NCI-H226 (cell line): ENCODE measurements around the gene COL27A1.
A peak's percentile ranks its signal among the peaks of the same experiment; 100 is the strongest.

Source experiments
- DNase-seq: peaks from one replicate; pipeline ENCODE4 v3.0.0-alpha.2; 2015

COL27A1 gene

DNA sequence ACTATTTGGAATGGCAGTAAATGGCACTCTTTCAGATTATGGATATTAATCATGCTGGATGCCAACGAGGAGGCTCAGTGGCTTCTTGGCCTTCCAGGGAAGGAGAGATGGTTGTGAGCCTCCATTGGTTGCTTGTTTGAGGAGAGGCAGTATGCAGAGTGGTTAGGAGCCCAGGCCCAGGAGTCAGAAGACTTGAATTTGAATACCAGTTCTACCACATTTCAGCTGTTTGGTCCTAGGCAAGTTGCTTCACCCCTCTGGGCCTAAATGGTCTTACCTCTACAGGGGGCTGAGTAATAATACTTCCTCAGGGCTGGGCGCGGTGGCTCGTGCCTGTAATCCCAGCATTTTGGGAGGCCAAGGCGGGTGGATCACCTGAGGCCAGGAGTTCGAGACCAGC, 52.5 kb downstream of the COL27A1 start:
- DNase-seq = no peak

DNA sequence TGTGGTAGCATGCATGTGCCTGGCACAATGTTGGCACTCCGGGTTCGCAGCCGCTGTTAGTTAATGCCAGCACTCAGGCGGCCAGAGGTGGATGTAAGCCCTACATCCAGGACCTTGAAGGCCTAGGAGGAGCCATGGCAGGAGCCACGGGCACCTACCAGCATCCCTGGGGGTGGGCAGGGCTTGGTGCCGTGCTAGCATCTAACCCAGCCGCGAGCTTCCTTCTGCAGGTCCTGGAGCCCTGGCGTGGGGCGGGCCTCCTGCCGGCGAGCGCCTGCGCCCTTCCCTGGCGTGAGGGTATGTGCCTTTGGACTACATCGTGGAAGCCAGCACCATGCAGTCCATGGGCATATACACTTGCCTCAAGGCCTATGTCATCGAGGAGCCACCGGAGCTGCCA, 53.8 kb downstream of the COL27A1 start:
- no peak for DNase-seq

DNA sequence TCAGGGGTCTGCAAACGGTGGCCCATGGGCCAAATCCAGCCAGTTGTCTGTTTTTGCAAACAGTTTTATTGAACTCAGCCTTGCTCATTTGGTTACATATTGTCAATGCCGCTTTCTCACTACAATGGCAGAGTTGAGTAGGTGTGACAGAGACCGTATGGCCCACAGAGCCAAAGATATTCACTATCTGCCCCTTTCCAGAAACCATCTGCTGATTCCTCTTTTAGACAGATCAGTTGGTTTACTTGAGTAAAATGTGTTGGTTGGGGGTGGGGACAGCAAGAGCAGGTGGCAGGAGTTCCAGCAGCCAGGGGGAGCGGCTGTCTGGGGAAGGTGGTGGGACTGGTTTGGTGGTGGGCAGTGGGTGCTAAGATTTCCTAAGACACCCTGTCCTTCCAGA, 54.8 kb downstream of the COL27A1 start:
- no peak for DNase-seq

DNA sequence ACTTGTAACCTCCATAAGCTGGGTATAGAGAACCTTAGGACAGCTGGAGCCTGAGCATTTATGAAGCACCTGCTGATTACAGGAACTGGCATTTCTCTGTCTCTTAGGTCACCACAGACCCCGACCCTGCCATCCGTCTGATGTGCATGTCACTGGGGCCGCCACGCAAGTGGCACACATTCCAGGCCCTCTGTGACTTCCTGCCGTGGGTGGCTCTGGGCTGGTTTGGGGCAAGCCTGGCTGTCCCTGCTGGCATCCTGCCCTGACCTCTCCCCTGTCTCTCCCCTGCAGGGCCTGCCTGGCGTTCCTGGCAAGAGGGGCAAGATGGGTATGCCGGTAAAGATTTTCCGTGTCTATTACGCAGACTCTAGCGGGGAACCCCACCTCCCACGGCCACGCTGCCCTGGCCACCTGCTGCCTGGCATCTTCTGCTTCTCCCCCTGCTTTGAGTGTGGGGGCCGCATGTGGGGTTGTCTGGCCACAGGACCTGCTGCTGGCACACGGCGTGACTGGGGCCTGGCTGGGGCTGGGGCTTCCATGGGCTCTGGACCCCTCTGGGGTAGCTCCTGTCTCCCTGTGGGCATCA, 55.4 kb downstream of the COL27A1 start:
- no peak for DNase-seq

DNA sequence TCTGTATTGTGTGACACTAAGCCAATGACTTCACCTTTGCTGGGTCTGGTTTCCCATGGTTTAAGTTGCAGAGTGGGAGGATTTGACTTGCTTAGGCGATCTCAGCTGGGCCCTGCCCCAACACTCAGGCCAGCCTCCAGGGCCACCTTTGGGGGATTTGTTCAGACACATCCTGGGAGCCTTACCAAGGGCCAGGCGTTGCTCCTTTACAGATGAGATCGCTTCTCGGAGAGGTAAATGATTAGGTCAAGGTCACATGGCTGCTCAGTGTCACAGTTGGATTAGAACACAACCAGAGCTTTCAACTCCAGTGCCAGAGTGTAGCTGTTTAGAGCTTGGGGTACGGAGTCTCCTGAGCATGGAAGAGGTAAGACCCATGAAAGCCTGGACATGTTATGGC, 57.5 kb downstream of the COL27A1 start:
- DNase-seq = no peak

DNA sequence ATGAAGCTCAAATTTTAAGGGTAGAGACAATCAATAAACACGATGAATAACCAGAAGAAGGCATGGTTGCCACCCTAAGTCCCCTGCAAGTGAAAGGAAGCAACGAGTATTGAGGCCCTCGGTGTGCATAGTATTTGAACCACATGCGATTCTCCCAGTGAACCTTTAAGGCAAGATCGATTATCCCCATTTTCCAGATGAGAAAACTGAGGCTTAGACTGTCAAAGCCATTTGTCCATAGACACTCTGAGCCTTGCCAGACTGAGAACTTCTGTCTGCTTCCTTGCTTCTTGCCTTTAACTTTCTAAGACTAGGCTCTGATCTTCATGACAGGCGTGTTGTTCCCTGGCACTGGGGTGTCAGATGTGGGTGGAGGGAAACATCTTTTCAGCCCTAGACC, 58.2 kb downstream of the COL27A1 start:
- DNase-seq = no peak

DNA sequence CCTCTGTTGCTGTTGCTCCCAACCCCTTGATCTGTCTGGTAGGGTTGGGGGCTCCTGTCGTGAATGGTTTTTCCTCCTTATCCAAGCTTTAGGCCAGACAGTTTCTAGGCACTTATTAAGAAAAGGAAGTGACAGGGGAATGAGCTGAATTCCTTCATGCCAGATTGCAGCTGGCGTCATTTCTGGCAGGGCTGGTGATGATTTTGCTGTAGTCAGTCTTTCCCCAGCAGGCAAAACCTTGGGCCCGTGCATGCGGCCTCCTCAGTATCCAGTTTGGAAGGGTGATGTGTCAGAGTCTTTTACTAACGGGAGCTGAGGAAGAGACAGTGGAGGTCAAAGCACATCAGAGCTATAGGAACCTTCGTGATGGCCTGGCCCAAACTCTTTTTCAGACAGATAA, 58.8 kb downstream of the COL27A1 start:
- no peak for DNase-seq

DNA sequence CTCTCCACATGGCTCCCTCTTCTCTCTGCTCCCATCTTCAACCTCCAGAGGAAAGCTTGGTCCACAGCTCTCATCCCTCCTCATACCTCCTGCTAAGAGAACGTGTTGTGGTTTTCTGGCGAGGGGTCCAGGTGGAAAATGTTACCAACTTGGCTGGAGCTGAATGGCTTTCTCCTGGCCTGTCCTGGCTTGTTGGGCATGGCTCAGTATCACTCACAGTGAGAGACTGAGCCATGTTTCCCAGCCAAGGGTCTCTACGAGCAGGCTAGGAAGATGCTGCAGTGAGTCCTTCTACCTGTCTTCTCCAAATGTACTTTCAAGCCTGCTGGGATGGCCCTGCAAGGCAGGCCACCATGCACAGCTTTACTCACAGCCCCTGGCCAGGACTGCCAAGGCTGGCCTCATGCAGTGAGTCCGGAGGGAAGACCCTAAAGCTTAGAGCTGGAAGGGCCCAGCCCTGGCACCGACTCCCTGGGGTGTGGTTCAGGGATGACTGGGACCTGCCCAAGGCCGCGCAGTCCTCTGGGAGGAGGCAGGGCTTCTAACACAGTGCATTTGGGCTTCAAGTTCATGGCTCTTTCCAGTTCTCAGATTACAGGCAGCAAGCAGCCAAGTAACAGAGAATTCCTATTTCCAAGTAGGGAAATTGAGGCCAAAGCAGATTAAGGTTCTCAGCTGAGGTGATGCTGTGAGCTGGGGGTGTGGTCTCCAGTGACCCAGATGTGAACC, 59.5 kb downstream of the COL27A1 start:
- DNase-seq = no peak

DNA sequence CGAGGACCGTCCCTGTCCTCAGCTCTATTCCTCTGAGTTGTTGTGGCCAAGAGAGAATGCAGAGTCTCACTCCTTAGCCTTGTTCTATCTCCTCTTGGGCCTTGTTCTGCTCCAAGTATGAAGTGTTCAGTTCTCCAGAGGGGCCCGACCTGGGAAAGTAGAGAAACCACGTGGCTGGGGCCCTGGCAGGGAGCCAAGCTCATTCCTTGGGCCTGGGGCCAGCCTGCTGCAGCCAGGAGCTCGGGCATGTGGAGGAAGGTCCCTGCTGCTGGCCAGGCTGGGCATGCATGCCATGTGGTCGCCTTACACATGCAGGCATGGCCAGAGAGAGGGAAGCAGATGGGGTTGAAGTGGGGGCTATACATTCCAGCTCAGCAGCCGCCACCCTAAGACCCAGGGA, 60.7 kb downstream of the COL27A1 start:
- no peak for DNase-seq

DNA sequence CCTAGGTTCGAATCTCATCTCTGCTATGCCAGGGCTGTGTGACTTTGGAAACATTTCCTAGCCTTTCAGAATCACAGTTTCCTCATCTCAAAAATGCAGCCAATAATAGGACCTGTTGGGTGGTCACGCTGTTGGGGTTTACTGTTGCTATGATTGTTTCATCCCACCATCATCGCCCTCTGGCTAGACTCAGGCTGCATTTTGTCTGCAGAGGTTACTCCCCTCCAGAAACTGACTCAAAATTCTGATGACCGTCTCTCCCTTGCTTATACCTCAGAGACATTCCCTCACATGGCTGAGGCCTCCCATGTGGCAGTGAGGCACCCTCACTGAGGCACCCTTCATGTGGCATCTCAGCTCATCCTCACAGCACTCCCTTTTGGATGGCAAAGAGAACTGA, 61.6 kb downstream of the COL27A1 start:
- DNase-seq = no peak

DNA sequence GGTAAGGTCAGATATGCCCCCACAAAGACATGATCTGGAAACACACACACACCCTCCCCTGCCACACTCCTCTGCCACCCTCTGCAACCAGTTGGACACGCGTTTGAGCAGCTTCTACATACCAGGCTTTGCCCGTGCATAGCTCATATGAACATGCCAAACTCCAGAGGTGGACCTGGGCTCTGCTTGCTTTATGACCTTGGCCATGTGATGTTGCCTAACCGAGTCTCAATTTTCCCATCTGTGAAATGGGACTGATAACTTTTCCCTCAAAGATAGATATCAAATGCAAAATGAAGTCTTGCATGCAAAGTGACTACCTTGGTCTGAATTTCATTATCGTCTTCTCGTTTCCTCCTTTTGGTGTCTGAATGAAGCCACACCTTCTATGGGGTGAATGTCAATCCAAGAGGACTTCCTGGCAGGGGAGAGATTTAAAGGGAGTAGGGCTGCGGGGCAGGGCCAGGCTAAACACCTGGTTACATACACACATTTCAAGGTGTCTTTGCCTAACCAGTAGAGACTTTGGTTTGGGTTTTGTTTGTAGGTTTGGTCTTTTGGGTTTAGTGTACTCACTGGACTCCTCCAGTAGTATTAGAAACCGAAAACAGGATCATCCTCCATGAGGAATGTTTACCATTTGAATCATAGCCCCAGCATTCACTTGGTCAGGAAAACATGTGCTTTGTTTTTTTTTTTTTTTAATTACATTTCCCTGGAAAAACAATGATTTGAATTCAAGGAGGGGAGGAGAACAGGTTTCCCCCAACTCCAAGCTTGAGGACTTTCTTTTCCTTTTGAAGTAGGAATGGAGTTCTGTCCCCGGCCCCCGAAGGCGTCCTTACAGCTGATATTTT, 63.2 kb downstream of the COL27A1 start:
- no peak for DNase-seq

DNA sequence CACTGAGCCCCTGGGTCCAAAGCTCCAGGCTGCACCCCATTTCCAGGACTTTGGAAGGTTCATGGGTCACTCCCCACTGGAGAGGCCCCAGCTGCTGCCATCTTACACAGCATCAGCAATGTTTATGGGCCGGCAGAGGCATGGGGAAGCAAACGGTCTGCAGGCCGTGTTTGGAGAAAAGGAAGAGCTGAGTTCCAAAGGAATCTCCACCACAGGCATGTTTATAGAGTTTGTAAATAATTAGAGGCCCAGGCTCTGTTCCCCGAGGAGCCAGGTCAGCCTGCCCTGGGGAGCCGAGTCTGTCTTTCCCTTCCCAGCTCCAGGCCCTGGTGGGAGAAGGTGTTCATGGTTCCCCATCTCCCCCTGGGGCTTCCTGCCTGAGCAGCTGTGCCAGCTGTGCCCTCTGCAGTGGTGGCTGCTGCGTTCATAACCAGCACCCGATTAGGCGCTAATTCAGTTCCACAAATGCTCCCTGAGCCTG, 64.8 kb downstream of the COL27A1 start:
- no peak for DNase-seq

DNA sequence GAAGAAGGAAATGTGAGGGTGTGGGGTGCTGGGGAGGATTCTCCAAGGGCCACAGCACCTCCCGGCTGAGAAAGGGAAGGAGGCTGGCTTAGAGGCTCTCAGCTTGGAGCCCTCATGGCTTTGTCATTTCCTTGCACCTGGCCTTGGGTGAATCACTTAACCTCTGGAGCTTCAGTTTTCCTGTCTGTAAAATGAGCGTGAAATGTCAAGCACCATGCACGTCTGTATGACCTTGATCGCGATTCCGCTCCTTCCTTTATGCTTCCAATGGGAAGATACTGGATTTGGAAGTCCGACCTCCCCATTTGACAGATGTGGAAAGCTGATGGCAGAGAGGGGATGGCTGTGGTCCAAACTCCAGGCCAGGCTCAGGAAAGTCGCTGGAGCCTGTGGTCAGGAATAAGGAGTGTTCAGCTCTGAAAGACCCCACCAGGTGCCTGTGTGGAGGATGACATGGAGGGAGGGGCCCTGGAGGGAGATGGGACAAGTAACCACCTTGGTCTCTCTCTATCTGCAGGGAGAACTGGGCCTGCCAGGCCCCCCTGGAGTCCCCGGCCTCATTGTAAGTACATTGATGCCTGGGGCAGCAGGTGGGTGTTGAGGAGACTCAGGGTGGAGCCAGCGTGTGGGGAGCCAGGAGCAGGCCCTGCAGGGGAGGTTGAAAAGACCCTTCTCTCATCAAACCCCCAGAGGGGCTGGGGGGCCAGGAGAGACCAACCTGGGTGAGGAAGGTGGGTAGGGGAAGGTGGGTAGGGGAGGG, 66.5 kb downstream of the COL27A1 start:
- no peak for DNase-seq

DNA sequence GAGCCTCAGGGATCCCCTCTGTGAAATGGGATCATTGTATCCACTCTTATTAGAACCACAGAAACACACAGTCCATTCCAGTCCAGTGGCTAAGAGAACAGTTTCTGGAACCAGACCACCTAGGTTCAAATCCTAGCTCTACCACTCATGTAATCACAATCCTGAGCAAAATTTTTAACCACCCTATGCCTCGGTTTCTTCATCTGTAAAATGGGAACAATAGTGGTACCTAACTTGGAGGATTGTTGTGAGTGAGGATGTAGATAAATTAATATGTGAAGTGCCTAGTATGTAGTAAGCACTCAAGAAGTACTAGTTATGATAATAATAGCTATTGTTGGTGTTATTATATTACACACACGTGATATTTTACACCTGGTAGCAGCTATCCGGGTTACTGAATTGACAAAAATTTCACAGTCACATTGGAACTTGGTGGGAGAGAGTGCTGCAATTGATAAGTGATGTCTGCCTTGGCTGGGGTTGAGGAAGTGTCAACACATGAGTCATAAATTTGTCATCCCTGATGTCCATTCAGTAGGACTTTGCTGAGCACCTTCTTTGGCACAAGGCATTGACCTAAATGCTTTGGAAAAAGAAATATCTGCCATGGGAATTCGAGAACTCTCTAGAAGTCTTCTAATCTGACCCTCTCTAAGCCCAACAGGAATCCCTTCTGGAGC, 68.4 kb downstream of the COL27A1 start:
- DNase-seq = no peak

DNA sequence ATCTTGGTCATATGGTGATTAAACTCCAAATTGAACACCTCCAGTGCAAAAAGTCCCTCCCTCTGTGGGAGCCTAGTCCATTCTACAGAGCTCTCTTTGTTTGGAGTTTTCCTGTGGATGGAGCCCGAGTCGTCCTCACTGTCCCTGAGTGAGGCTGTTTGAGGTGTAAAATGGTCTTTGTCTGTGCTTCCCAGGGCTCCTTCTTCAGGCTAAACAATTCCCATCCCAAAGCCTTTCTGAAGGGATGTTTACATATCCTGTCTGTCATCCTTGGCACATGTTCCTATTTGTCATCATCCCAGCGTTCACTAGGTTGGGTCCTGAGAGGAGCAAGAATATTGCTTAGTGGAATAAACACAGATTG, 68.9 kb downstream of the COL27A1 start:
- peak; percentile 33 for DNase-seq

DNA sequence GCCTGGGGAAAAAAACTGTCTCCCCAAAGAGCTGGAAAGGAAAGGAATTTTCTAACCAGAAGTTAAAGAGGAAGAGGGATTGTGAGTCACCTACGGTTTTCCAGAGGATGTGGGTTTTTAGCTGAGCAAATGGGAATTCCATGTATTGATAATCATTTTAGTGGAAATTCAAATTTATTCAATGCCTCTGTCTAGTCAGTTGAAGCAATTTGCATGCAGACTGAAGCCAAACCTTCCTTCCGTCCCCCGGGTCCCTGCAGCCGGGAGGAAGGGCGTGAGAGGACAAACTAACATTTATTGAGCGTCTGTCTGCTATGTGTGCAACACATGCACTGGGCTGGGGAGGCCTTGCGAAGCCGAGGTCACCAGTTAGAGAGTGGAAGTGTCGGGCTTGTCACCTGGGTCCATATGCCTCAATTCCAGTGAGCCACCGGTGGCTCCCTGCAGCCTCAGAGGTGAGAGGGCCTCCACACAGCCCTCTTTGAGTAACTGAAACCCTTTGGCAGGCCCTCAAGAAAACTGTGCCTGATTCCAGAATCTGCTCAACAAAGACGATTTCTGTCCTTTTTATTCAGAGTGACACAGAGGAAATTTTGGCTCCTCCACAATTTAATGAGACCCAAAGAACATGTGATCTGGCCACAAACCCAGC, 70.3 kb downstream of the COL27A1 start:
- DNase-seq = peak; percentile 43

DNA sequence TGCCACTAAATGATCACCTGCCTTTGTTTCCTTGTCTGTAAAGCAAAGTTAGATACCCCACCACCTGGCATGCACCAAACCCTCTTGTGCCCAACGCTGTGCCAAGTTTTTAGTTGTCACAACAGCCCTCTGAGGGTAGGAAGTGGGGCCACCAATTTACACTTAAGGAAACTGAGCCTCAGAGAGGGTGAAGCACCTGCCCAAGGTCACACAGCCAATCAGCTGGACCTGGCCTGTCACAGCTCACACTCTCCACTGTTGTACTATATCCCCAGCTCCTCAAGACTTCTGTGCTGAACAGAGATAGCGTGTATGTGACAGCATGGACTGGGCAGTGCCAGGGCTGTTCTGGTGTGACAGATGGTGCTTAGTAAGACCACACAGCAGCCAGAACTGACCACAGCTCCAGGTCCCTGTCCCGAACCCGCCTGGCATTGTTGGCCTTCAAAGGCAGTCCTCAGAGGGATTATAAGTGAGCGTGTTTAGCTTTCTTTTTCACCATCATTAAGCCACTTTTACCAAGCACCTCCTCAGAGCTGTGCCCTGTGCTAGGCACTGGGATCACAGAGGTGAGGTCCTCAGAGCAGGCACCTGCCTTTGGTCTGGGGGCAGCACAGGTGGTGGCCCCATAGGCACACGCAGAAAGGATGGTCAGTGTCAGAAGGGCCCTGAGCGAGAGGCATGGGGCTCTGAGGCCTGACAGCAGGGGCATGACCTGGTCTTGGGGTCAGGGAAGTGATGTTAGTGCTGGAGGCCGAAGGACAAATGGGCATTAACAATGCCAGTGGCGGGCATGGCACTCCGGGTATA, 71.1 kb downstream of the COL27A1 start:
- DNase-seq = no peak

DNA sequence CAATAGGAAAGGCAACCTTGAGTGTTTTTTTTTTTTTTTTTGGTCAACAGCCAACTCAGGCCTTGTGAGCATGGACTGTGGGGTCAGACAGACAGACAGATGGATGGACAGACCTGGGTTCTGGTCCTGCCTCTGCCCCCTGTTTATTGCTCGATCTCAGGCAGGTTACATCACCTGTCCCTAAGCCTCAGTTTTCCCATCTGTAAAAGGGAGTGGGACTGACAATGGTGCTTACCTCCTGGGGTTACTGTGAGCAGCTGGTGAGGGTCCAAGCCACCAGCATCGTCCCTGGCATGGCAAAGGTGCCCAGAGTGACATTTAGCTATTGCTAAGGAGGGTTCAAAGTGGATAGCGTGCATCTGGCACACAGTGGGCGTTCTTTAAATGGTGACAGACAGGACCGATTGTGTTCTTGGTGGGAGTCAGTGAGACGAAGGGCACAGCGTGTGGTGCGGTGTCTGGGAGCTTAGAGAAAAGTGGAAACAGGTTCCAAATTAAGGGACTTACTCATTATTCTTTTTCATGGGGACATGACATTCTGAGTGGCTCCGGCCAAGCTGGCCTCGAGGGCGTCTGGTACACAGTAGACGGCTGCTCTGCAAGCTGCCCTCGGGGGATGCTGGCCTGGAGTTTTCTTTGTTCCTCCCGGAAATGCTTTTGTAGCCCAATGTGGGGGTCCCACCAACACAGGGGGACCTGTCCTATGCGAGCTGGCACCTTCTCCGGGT, 72.1 kb downstream of the COL27A1 start:
- DNase-seq = no peak

DNA sequence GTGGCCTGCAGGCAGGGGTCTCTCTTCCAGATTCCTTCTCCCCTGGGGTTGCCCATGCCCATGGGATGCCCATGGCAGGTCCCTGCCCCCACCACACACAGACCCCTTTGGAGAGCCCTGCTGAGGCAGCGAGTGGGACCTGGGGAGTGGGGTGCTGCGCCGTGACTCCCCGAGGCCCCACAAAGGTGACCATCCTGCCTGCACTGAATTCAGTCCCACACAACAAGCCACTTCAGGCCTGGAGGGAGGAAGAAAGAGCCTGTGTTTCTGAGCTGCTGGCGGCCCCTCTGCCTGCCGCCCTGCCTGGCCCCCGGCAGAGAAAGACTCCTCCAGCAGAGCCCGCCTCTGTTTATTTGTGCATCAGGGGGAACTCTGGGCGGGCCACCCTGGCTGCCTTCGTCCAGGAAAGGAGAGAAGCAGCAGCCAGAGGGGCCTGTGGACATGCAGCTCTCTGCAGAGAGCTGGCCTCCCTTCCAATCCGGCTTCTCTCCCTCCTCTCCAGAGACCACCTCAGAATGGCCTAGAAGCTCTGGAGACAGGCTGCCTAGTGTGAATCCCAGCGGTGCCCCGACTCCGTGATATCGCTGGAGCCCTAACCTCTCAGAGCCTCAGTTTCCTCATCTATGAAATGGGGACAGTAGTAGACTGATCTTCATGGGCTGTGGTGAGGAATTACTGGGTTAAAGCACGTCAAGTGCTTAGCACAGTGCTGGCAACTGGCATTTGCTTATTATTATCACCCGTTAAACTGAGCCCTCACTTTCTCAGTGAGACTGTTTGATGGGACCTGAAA, 72.9 kb downstream of the COL27A1 start:
- DNase-seq = no peak

DNA sequence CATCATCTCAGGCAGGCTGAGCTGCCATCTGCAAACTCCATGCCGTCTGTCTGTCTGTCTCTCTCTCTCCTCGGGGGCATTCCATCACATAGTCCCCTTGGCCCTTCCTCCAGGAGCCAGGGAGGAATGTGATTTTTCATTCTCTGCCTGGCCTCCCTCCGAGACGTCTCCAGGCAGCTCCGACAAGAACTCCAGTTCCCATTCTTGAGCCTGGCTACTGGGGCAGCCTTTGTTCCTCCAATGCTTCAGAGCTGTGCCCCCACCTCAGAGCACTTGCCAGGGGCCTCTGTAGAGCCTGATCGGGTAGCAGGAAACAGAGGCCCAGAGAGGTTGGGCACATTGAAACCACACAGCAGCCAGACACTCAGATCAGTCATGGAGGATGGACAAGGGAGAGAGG, 74.0 kb downstream of the COL27A1 start:
- no peak for DNase-seq
